Measurements from ENCODE around the gene ADCK2.

Gene ADCK2

GRCh38 chr7:140680886-140681285 is 8.1 kb downstream of the ADCK2 start:
- Histone ChIP-seq H3K9me3 (ENCODE audit: control insufficient read depth, low read length) (no peaks in the 10 kb centered on the region), H3K27me3 (replicated peaks; ENCODE audit: control insufficient read depth, insufficient read depth, low read length, poor library complexity, severe bottlenecking) (no peaks in the 10 kb centered on the region), H3K4me3 (ENCODE audit: insufficient read depth, low read depth, low read length, poor library complexity, severe bottlenecking) (no peak overlapping the region), H3K27ac (ENCODE audit: insufficient read depth, low read length, poor library complexity, severe bottlenecking) (no peak overlapping the region), H3K36me3 (ENCODE audit: control insufficient read depth, insufficient read depth, low read length) (peaks cover 26% of the 10 kb centered on the region), H3K4me1 (ENCODE audit: control insufficient read depth, insufficient read depth, low read length, poor library complexity, severe bottlenecking) (no peaks in the 10 kb centered on the region)
- DNase-seq, result no peak

- no peak overlapping the region for H3K4me3 ChIP-seq (ENCODE audit: insufficient read depth, low read depth, low read length, poor library complexity, severe bottlenecking)
- no peak overlapping the region for H3K27ac ChIP-seq (ENCODE audit: insufficient read depth, low read length, poor library complexity, severe bottlenecking)
- H3K9me3 ChIP-seq (ENCODE audit: control insufficient read depth, low read length), result no peaks in the 10 kb centered on the region
- no peaks in the 10 kb centered on the region for H3K27me3 ChIP-seq (replicated peaks; ENCODE audit: control insufficient read depth, insufficient read depth, low read length, poor library complexity, severe bottlenecking)
- H3K36me3 ChIP-seq (ENCODE audit: control insufficient read depth, insufficient read depth, low read length), result peaks cover 29% of the 10 kb centered on the region
- no peaks in the 10 kb centered on the region for H3K4me1 ChIP-seq (ENCODE audit: control insufficient read depth, insufficient read depth, low read length, poor library complexity, severe bottlenecking)
- DNase-seq, result no peak
These were observed 9.0 kb downstream of the ADCK2 start for GRCh38 chr7:140681766-140682165.

GRCh38 chr7:140683657-140684056 is 10.9 kb downstream of the ADCK2 start:
- H3K27ac ChIP-seq (ENCODE audit: insufficient read depth, low read length, poor library complexity, severe bottlenecking), result no peak overlapping the region
- no peaks in the 10 kb centered on the region for H3K4me1 ChIP-seq (ENCODE audit: control insufficient read depth, insufficient read depth, low read length, poor library complexity, severe bottlenecking)
- H3K9me3 ChIP-seq (ENCODE audit: control insufficient read depth, low read length), result no peaks in the 10 kb centered on the region
- H3K4me3 ChIP-seq (ENCODE audit: insufficient read depth, low read depth, low read length, poor library complexity, severe bottlenecking), result no peak overlapping the region
- DNase-seq, result no peak
- H3K27me3 ChIP-seq (replicated peaks; ENCODE audit: control insufficient read depth, insufficient read depth, low read length, poor library complexity, severe bottlenecking), result no peaks in the 10 kb centered on the region
- H3K36me3 ChIP-seq (ENCODE audit: control insufficient read depth, insufficient read depth, low read length), result peaks cover 38% of the 10 kb centered on the region

- H3K4me3 ChIP-seq (ENCODE audit: insufficient read depth, low read depth, low read length, poor library complexity, severe bottlenecking), result no peak overlapping the region
- H3K4me1 ChIP-seq (ENCODE audit: control insufficient read depth, insufficient read depth, low read length, poor library complexity, severe bottlenecking), result no peaks in the 10 kb centered on the region
- H3K27ac ChIP-seq (ENCODE audit: insufficient read depth, low read length, poor library complexity, severe bottlenecking), result no peak overlapping the region
- H3K9me3 ChIP-seq (ENCODE audit: control insufficient read depth, low read length), result no peaks in the 10 kb centered on the region
- peaks cover 40% of the 10 kb centered on the region for H3K36me3 ChIP-seq (ENCODE audit: control insufficient read depth, insufficient read depth, low read length)
- no peak for DNase-seq
- H3K27me3 ChIP-seq (replicated peaks; ENCODE audit: control insufficient read depth, insufficient read depth, low read length, poor library complexity, severe bottlenecking), result no peaks in the 10 kb centered on the region
These were observed 11.6 kb downstream of the ADCK2 start for GRCh38 chr7:140684066-140684950.

- H3K4me1 ChIP-seq (ENCODE audit: control insufficient read depth, insufficient read depth, low read length, poor library complexity, severe bottlenecking), result no peaks in the 10 kb centered on the region
- DNase-seq, result no peak
- H3K9me3 ChIP-seq (ENCODE audit: control insufficient read depth, low read length), result no peaks in the 10 kb centered on the region
- H3K4me3 ChIP-seq (ENCODE audit: insufficient read depth, low read depth, low read length, poor library complexity, severe bottlenecking), result no peak overlapping the region
- no peak overlapping the region for H3K27ac ChIP-seq (ENCODE audit: insufficient read depth, low read length, poor library complexity, severe bottlenecking)
- H3K27me3 ChIP-seq (replicated peaks; ENCODE audit: control insufficient read depth, insufficient read depth, low read length, poor library complexity, severe bottlenecking), result no peaks in the 10 kb centered on the region
- peaks cover 43% of the 10 kb centered on the region for H3K36me3 ChIP-seq (ENCODE audit: control insufficient read depth, insufficient read depth, low read length)
These were observed 12.8 kb downstream of the ADCK2 start for GRCh38 chr7:140685407-140686087.

- peaks cover 42% of the 10 kb centered on the region for H3K36me3 ChIP-seq (ENCODE audit: control insufficient read depth, insufficient read depth, low read length)
- H3K27ac ChIP-seq (ENCODE audit: insufficient read depth, low read length, poor library complexity, severe bottlenecking), result no peak overlapping the region
- no peak overlapping the region for H3K4me3 ChIP-seq (ENCODE audit: insufficient read depth, low read depth, low read length, poor library complexity, severe bottlenecking)
- H3K4me1 ChIP-seq (ENCODE audit: control insufficient read depth, insufficient read depth, low read length, poor library complexity, severe bottlenecking), result no peaks in the 10 kb centered on the region
- H3K9me3 ChIP-seq (ENCODE audit: control insufficient read depth, low read length), result no peaks in the 10 kb centered on the region
- no peaks in the 10 kb centered on the region for H3K27me3 ChIP-seq (replicated peaks; ENCODE audit: control insufficient read depth, insufficient read depth, low read length, poor library complexity, severe bottlenecking)
- DNase-seq, result no peak
These were observed 14.2 kb downstream of the ADCK2 start for GRCh38 chr7:140686921-140687320.

- Histone ChIP-seq H3K4me3 (ENCODE audit: insufficient read depth, low read depth, low read length, poor library complexity, severe bottlenecking) (no peak overlapping the region), H3K27me3 (replicated peaks; ENCODE audit: control insufficient read depth, insufficient read depth, low read length, poor library complexity, severe bottlenecking) (no peaks in the 10 kb centered on the region), H3K4me1 (ENCODE audit: control insufficient read depth, insufficient read depth, low read length, poor library complexity, severe bottlenecking) (no peaks in the 10 kb centered on the region), H3K9me3 (ENCODE audit: control insufficient read depth, low read length) (no peaks in the 10 kb centered on the region), H3K27ac (ENCODE audit: insufficient read depth, low read length, poor library complexity, severe bottlenecking) (no peak overlapping the region), H3K36me3 (ENCODE audit: control insufficient read depth, insufficient read depth, low read length) (peaks cover 34% of the 10 kb centered on the region)
- DNase-seq, result no peak
These were observed 15.6 kb downstream of the ADCK2 start for GRCh38 chr7:140688341-140688740.

GRCh38 chr7:140689199-140690152 is 16.7 kb downstream of the ADCK2 start:
- no peak overlapping the region for H3K4me3 ChIP-seq (ENCODE audit: insufficient read depth, low read depth, low read length, poor library complexity, severe bottlenecking)
- H3K27me3 ChIP-seq (replicated peaks; ENCODE audit: control insufficient read depth, insufficient read depth, low read length, poor library complexity, severe bottlenecking), result no peaks in the 10 kb centered on the region
- DNase-seq, result no peak
- peaks cover 28% of the 10 kb centered on the region for H3K36me3 ChIP-seq (ENCODE audit: control insufficient read depth, insufficient read depth, low read length)
- no peaks in the 10 kb centered on the region for H3K9me3 ChIP-seq (ENCODE audit: control insufficient read depth, low read length)
- H3K4me1 ChIP-seq (ENCODE audit: control insufficient read depth, insufficient read depth, low read length, poor library complexity, severe bottlenecking), result no peaks in the 10 kb centered on the region
- no peak overlapping the region for H3K27ac ChIP-seq (ENCODE audit: insufficient read depth, low read length, poor library complexity, severe bottlenecking)

GRCh38 chr7:140691376-140692045 is 18.8 kb downstream of the ADCK2 start:
- Histone ChIP-seq H3K36me3 (ENCODE audit: control insufficient read depth, insufficient read depth, low read length) (peaks cover 27% of the 10 kb centered on the region), H3K4me1 (ENCODE audit: control insufficient read depth, insufficient read depth, low read length, poor library complexity, severe bottlenecking) (peaks cover 6% of the 10 kb centered on the region), H3K4me3 (ENCODE audit: insufficient read depth, low read depth, low read length, poor library complexity, severe bottlenecking) (no peak overlapping the region), H3K27me3 (replicated peaks; ENCODE audit: control insufficient read depth, insufficient read depth, low read length, poor library complexity, severe bottlenecking) (no peaks in the 10 kb centered on the region), H3K9me3 (ENCODE audit: control insufficient read depth, low read length) (no peaks in the 10 kb centered on the region), H3K27ac (ENCODE audit: insufficient read depth, low read length, poor library complexity, severe bottlenecking) (no peak overlapping the region)
- no peak for DNase-seq
